ENCODE data around the gene RFESD. TPM values are rescaled to one million over a fixed set of nuclear protein-coding genes. Genes with fewer than 3 reads are reported as not detected.

Gene RFESD
- total RNA-seq, 5 donors from 2014 or later (not counting 1 experiment from before 2014, with no cell fraction given): 4.2 to 8.3 (median 5.6) TPM

DNA sequence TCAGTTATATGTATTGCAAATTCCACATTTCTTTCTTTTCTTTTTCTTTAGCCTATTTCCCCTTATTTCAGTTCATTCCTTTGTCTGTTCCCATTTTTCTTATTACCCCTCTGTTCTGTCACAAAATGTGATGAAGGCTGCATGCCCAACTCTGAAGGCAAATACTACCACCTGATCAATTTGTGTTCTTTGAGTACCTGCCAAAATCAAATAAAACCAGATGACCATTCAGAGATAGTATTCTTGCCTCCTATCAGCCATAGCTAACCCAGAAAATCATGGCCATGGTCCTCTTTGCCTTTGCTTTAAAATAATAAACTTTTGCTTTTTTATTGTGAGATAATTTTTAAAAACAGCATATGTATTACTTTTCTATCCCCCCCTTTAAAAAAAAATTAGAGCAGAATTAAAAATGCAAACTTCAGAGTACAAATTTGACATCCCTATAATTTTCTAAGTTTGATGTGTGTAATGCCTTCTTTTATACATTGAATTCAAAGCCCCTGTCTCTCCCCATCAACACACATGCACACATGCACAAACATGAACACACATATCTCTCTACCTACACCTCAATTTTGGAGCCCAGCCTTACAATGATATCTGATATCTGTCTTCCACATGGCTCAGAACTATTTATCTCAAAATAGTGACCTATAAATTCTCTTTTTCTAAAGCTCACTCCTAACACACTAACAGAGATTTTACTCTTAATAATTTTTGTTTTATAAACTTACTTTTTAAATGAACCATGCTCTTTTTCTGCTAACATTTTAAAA is 3.5 kb downstream of the RFESD start:
- no peak for ATAC-seq (replicated peaks in 1 of 4)
- Histone ChIP-seq H3K36me3 (ENCODE audit: control insufficient read depth in 2 of 2, extremely low read depth in 1 of 2, insufficient read depth in 1 of 2, low read length in 1 of 2) (peaks cover 0 to 9% of the 10 kb centered on the region in 2 donors), H3K27ac (ENCODE audit: low read length) (no peak overlapping the region), H3K4me1 (ENCODE audit: control insufficient read depth in 1 of 2, extremely low read depth in 1 of 2, insufficient read depth in 2 of 2, low read length in 2 of 2) (peaks cover 13 to 18% of the 10 kb centered on the region in 2 experiments), H3K9me3 (no peaks in the 10 kb centered on the region), H3K27me3 (replicated peaks in 1 of 2; ENCODE audit: control insufficient read depth in 2 of 2, extremely low read depth in 1 of 2, insufficient read depth in 2 of 2, low read length in 1 of 2) (no peaks in the 10 kb centered on the region), H3K4me3 (ENCODE audit: control insufficient read depth in 1 of 2, extremely low read depth in 1 of 2, low read length in 1 of 2) (no peak overlapping the region)
- Mint-ChIP-seq H3K27ac (no peak overlapping the region), H3K4me3 (no peak overlapping the region), H3K36me3 (peaks cover 22% of the 10 kb centered on the region), H3K4me1 (peaks cover 22 to 31% (median 30%) of the 10 kb centered on the region in 3 donors), H3K27me3 (no peaks in the 10 kb centered on the region), H3K9me3 (no peaks in the 10 kb centered on the region)
- ChIA-PET CTCF (no interaction called here), POLR2A (no interaction called here)
- no peak for DNase-seq

DNA sequence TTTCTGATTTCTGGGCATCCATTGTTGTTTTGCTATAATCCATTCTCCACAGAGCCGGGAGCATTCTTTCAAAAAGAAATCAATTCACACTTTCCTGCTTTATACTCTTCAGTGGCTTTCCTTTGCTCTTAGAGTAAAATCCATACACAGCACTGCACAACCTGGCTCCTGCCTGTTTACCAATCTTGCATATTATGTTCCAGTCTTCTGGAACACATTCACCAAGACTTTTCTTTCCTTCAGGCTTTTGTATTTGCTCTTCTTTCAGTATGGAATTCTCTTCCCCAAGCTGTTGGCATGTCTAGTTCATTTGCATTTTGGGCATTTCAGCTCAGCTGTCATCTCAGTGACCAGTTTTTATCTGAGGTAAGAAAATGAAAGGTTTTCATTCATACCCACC is 6.3 kb downstream of the RFESD start:
- no peak for DNase-seq
- POLR2A ChIA-PET: no interaction called here
- Mint-ChIP-seq H3K36me3 (peaks cover 34% of the 10 kb centered on the region), H3K27me3 (no peaks in the 10 kb centered on the region), H3K27ac (no peak overlapping the region), H3K4me3 (no peak overlapping the region), H3K9me3 (no peaks in the 10 kb centered on the region), H3K4me1 (peaks cover 12 to 18% (median 14%) of the 10 kb centered on the region in 3 donors)
- H3K4me3 ChIP-seq (ENCODE audit: control insufficient read depth in 1 of 2, extremely low read depth in 1 of 2, low read length in 1 of 2): no peak overlapping the region
- H3K27ac ChIP-seq (ENCODE audit: low read length): no peak overlapping the region
- H3K36me3 ChIP-seq (ENCODE audit: control insufficient read depth in 2 of 2, extremely low read depth in 1 of 2, insufficient read depth in 1 of 2, low read length in 1 of 2): peaks cover 7 to 9% of the 10 kb centered on the region in 2 donors
- 82% methylated on average over 1 of the region's 1 CpG for WGBS (ENCODE audit: insufficient coverage)
- H3K4me1 ChIP-seq (ENCODE audit: control insufficient read depth in 1 of 2, extremely low read depth in 1 of 2, insufficient read depth in 2 of 2, low read length in 2 of 2): peaks cover 0 to 7% of the 10 kb centered on the region in 2 experiments
- no peaks in the 10 kb centered on the region for H3K9me3 ChIP-seq
- no peak for ATAC-seq (replicated peaks in 1 of 4)
- CTCF ChIA-PET: interaction anchor here (1.2 to 1.7 kb wide), 3 partner anchors 11 to 12 kb away, joined by 5 to 6 read pairs (median 5); no protein-coding TSS in a partner anchor
- no peaks in the 10 kb centered on the region for H3K27me3 ChIP-seq (replicated peaks in 1 of 2; ENCODE audit: control insufficient read depth in 2 of 2, extremely low read depth in 1 of 2, insufficient read depth in 2 of 2, low read length in 1 of 2)

- no peak overlapping the region for H3K27ac ChIP-seq (ENCODE audit: low read length)
- ATAC-seq (replicated peaks in 1 of 4): no peak
- no peaks in the 10 kb centered on the region for H3K9me3 Mint-ChIP-seq
- POLR2A ChIA-PET: no interaction called here
- no CpG with 5 or more reads among the region's 3 CpGs for WGBS (ENCODE audit: insufficient coverage)
- DNase-seq: no peak
- H3K27ac Mint-ChIP-seq: no peak overlapping the region
- H3K36me3 ChIP-seq (ENCODE audit: control insufficient read depth in 2 of 2, extremely low read depth in 1 of 2, insufficient read depth in 1 of 2, low read length in 1 of 2): peaks cover 7 to 9% of the 10 kb centered on the region in 2 donors
- peaks cover 0 to under 1% of the 10 kb centered on the region in 2 experiments for H3K4me1 ChIP-seq (ENCODE audit: control insufficient read depth in 1 of 2, extremely low read depth in 1 of 2, insufficient read depth in 2 of 2, low read length in 2 of 2)
- no peak overlapping the region for H3K4me3 Mint-ChIP-seq
- no peaks in the 10 kb centered on the region for H3K9me3 ChIP-seq
- no peak overlapping the region for H3K4me3 ChIP-seq (ENCODE audit: control insufficient read depth in 1 of 2, extremely low read depth in 1 of 2, low read length in 1 of 2)
- peaks cover 2 to 13% (median 6%) of the 10 kb centered on the region in 3 donors for H3K4me1 Mint-ChIP-seq
- H3K27me3 ChIP-seq (replicated peaks in 1 of 2; ENCODE audit: control insufficient read depth in 2 of 2, extremely low read depth in 1 of 2, insufficient read depth in 2 of 2, low read length in 1 of 2): no peaks in the 10 kb centered on the region
- H3K27me3 Mint-ChIP-seq: no peaks in the 10 kb centered on the region
- H3K36me3 Mint-ChIP-seq: peaks cover 38% of the 10 kb centered on the region
- CTCF ChIA-PET: interaction anchor here (0.6 to 1.4 kb wide), 3 partner anchors 10 to 960 kb away, joined by 3 to 5 read pairs (median 3); no protein-coding TSS in a partner anchor
Measured at GRCh38 chr5:95654196-95654595, 7.6 kb downstream of the RFESD start.

- Mint-ChIP-seq H3K4me1 (no peaks in the 10 kb centered on the region), H3K27me3 (no peaks in the 10 kb centered on the region), H3K4me3 (no peak overlapping the region), H3K9me3 (no peaks in the 10 kb centered on the region), H3K27ac (no peak overlapping the region), H3K36me3 (peaks cover 40% of the 10 kb centered on the region)
- Histone ChIP-seq H3K4me3 (ENCODE audit: control insufficient read depth in 1 of 2, extremely low read depth in 1 of 2, low read length in 1 of 2) (no peak overlapping the region), H3K36me3 (ENCODE audit: control insufficient read depth in 2 of 2, extremely low read depth in 1 of 2, insufficient read depth in 1 of 2, low read length in 1 of 2) (peaks cover 7 to 9% of the 10 kb centered on the region in 2 donors), H3K4me1 (ENCODE audit: control insufficient read depth in 1 of 2, extremely low read depth in 1 of 2, insufficient read depth in 2 of 2, low read length in 2 of 2) (no peaks in the 10 kb centered on the region), H3K27me3 (replicated peaks in 1 of 2; ENCODE audit: control insufficient read depth in 2 of 2, extremely low read depth in 1 of 2, insufficient read depth in 2 of 2, low read length in 1 of 2) (no peaks in the 10 kb centered on the region), H3K9me3 (no peaks in the 10 kb centered on the region), H3K27ac (ENCODE audit: low read length) (no peak overlapping the region)
- CTCF ChIA-PET: interaction anchor here (0.6 to 0.7 kb wide), 3 partner anchors 9 to 948 kb away, joined by 3 to 5 read pairs (median 4); no protein-coding TSS in a partner anchor
- ATAC-seq (replicated peaks in 1 of 4) (no peak), DNase-seq (no peak)
- POLR2A ChIA-PET: no interaction called here
- no CpG with 5 or more reads among the region's 1 CpG for WGBS (ENCODE audit: insufficient coverage)
Measured at GRCh38 chr5:95655575-95655974, 9.0 kb downstream of the RFESD start.

GRCh38 chr5:95660060-95660459 is 13.5 kb downstream of the RFESD start:
- WGBS (ENCODE audit: insufficient coverage): no CpG with 5 or more reads among the region's 2 CpGs
- ChIA-PET POLR2A (no interaction called here), CTCF (interaction anchor here in 1 of 2 donors (1.6 kb wide), 1 partner anchor 13 kb away, joined by 4 read pairs; the partner anchor contains the start of gene RFESD)
- Mint-ChIP-seq H3K4me1 (peaks cover 0 to 3% (median 0%) of the 10 kb centered on the region in 3 donors), H3K27me3 (no peaks in the 10 kb centered on the region), H3K36me3 (peaks cover 18% of the 10 kb centered on the region), H3K4me3 (no peak overlapping the region), H3K27ac (no peak overlapping the region), H3K9me3 (no peaks in the 10 kb centered on the region)
- no peak for DNase-seq
- Histone ChIP-seq H3K27me3 (replicated peaks in 1 of 2; ENCODE audit: control insufficient read depth in 2 of 2, extremely low read depth in 1 of 2, insufficient read depth in 2 of 2, low read length in 1 of 2) (no peaks in the 10 kb centered on the region), H3K4me1 (ENCODE audit: control insufficient read depth in 1 of 2, extremely low read depth in 1 of 2, insufficient read depth in 2 of 2, low read length in 2 of 2) (peaks cover 0 to 5% of the 10 kb centered on the region in 2 experiments), H3K36me3 (ENCODE audit: control insufficient read depth in 2 of 2, extremely low read depth in 1 of 2, insufficient read depth in 1 of 2, low read length in 1 of 2) (peaks cover 0 to 7% of the 10 kb centered on the region in 2 donors), H3K27ac (ENCODE audit: low read length) (no peak overlapping the region), H3K4me3 (ENCODE audit: control insufficient read depth in 1 of 2, extremely low read depth in 1 of 2, low read length in 1 of 2) (no peak overlapping the region), H3K9me3 (no peaks in the 10 kb centered on the region)
- ATAC-seq (replicated peaks in 1 of 4): no peak

GRCh38 chr5:95662946-95663345 is 16.4 kb downstream of the RFESD start:
- DNase-seq: no peak
- no peaks in the 10 kb centered on the region for H3K36me3 ChIP-seq (ENCODE audit: control insufficient read depth in 2 of 2, extremely low read depth in 1 of 2, insufficient read depth in 1 of 2, low read length in 1 of 2)
- Mint-ChIP-seq H3K4me1 (peaks cover 0 to 3% (median 0%) of the 10 kb centered on the region in 3 donors), H3K36me3 (peaks cover 6% of the 10 kb centered on the region), H3K9me3 (no peaks in the 10 kb centered on the region), H3K4me3 (no peak overlapping the region), H3K27me3 (no peaks in the 10 kb centered on the region), H3K27ac (no peak overlapping the region)
- no peak overlapping the region for H3K27ac ChIP-seq (ENCODE audit: low read length)
- H3K9me3 ChIP-seq: no peaks in the 10 kb centered on the region
- ChIA-PET POLR2A (interaction anchor here in 1 of 2 donors (0.5 kb wide), 1 partner anchor 53 kb away, joined by 8 read pairs; no protein-coding TSS in a partner anchor), CTCF (interaction anchor here in 1 of 2 donors (0.8 to 2.4 kb wide), 4 partner anchors 10 to 155 kb away, joined by 3 to 16 read pairs (median 8); no protein-coding TSS in a partner anchor)
- ATAC-seq (replicated peaks in 1 of 4): no peak
- no peaks in the 10 kb centered on the region for H3K27me3 ChIP-seq (replicated peaks in 1 of 2; ENCODE audit: control insufficient read depth in 2 of 2, extremely low read depth in 1 of 2, insufficient read depth in 2 of 2, low read length in 1 of 2)
- H3K4me1 ChIP-seq (ENCODE audit: control insufficient read depth in 1 of 2, extremely low read depth in 1 of 2, insufficient read depth in 2 of 2, low read length in 2 of 2): peaks cover 0 to 5% of the 10 kb centered on the region in 2 experiments
- H3K4me3 ChIP-seq (ENCODE audit: control insufficient read depth in 1 of 2, extremely low read depth in 1 of 2, low read length in 1 of 2): no peak overlapping the region

Data from T-cell (primary cell).